ENCODE data around the gene FLNB.

Gene FLNB

DNA sequence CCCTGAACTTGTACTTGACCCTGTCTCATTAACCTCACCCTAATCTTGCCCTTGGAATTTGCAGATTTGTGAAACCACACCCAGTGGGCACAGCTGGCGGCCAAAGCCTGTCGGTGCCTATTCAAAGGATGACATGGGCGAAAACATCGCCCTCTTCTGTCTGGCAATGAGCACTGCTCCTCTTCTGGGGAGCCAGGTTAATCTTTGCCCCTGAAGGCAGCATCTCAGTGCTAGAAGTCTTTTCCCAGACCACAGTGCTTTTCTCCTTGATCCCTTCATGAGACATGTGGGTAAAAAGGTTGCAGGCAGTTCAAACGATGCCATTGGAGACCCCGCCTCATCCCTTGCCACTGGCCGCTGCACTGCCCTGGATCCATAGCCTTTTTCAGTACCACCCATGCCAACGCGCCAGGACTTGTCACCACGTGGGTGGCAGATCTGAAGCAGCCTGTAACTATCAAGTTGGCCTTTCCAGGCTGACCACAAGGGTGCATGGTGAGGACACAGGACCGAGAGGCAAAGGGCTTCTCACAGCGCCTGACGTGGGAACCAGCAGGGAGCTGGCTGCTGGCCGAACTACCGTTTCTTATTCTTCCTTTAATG, 209.1 kb downstream of the FLNB start:
- DNase-seq: peak; percentile 9

DNA sequence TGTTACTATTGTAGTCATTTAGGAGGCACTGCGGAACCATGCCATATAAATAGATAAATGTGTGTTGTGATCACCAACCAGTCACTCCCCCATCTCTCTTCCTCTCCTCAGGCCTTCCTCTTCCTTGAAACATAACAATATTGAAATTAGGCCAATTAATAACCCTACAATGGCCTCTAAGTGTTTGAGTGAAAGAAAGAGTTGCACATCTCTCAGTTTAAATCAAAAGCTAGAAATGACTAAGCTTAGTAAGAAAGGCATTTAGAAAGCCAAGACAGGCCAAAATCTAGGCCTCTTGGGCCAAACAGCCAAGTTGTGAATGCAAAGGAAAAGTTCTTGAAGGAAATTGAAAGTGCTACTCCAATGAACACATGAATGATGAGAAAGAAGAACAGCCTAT, 210.7 kb downstream of the FLNB start:
- DNase-seq: no peak

All from T1000 (cell line).